ENCODE measurements around the gene OSBP2. TPM values are rescaled to one million over a fixed set of nuclear protein-coding genes. Genes with fewer than 3 reads are reported as not detected.

OSBP2 gene
- total and polyA plus RNA-seq, 2 of the 13 experiments (the other 11 are each of a cell fraction or from before 2014, with no cell fraction given) = 5.0 to 7.7 TPM

DNA sequence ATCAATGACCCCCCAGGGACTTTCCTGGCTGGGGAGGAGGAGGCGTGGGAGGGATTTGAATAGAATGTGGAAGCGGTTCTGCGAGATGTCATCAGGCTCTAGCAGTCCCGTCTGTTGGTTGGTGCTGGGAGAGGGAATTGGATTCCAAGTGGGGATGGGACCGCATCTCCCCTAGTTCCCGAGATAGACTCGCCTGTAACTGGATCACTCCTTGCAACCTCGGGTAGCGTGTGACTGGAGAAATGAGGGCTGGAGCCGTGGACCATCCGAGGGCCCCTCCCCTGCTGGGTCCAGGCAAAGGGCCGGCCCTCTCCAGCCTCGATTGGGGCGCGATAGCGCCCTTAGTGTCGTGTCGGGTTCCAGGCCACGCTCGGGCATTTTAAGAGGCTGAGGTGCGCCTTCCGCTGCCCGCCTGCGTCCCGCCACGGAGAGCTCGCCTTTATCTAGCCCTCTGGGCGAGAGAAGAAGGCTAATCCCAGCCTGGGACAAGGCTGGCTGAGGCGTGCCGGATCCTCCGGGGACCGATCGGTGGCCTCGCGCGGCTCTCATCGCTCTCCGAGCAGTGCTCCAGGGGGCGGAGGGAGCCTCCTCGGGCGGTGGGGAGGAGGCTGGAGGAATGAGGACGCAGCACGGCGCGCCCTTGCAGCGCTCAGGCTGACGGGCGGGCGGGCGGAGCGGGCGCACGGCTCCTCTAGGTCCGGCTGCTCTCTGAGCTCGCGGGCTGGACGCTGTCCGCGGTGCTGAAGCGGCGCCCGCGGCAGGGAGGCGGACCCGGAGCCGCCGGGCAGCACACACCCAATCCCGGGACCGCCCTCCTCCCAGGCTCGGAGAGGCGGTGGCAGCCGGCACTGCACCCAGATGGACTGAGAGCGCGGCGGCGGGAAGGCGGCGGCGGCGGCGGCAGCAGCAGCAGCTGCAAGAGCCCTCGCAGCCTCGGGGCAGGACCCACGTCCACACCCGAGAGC, 107.8 kb downstream of the OSBP2 start (continued):
- TF ChIP-seq HBP1 (CRISPR knock-in tag; IDR thresholded peaks at IDR 0.05; ENCODE audit: low read depth) (peak; percentile 99), ZNF639 (CRISPR knock-in tag; conservative IDR thresholded peaks at IDR 0.05) (peak; percentile 94), BCL6 (CRISPR knock-in tag; IDR thresholded peaks at IDR 0.05) (peak; percentile 91), GABPA (IDR thresholded peaks at IDR 0.05; ENCODE audit: low read depth, low read length) (no peak), GABPA (CRISPR knock-in tag; IDR thresholded peaks at IDR 0.05; ENCODE audit: low read depth) (no peak), ZNF572 (CRISPR knock-in tag; IDR thresholded peaks at IDR 0.05) (no peak), ZNF510 (CRISPR knock-in tag; IDR thresholded peaks at IDR 0.05; ENCODE audit: low read depth) (peak; percentile 95), KLF16 (CRISPR knock-in tag; IDR thresholded peaks at IDR 0.05) (peak in 1 of 2 experiments; percentile 100; a peak in 2 of 4 replicates), REXO4 (CRISPR knock-in tag; IDR thresholded peaks at IDR 0.05; ENCODE audit: borderline replicate concordance) (peak; percentile 20; the same call in 1 of the 2 replicates), CENPX (CRISPR knock-in tag; IDR thresholded peaks at IDR 0.05) (no peak), GLI4 (CRISPR knock-in tag; IDR thresholded peaks at IDR 0.05; ENCODE audit: borderline replicate concordance) (peak; percentile 99), ZNF777 (CRISPR knock-in tag; IDR thresholded peaks at IDR 0.05) (peak; percentile 84), CEBPB (IDR thresholded peaks at IDR 0.05; ENCODE audit: borderline replicate concordance, low read depth, low read length) (no peak), ZNF263 (CRISPR knock-in tag; IDR thresholded peaks at IDR 0.05) (peak; percentile 94), ZNF597 (CRISPR knock-in tag; IDR thresholded peaks at IDR 0.05) (no peak), ZNF331 (CRISPR knock-in tag; IDR thresholded peaks at IDR 0.05) (peak; percentile 98)
- TF ChIP-seq, protein P1, sequence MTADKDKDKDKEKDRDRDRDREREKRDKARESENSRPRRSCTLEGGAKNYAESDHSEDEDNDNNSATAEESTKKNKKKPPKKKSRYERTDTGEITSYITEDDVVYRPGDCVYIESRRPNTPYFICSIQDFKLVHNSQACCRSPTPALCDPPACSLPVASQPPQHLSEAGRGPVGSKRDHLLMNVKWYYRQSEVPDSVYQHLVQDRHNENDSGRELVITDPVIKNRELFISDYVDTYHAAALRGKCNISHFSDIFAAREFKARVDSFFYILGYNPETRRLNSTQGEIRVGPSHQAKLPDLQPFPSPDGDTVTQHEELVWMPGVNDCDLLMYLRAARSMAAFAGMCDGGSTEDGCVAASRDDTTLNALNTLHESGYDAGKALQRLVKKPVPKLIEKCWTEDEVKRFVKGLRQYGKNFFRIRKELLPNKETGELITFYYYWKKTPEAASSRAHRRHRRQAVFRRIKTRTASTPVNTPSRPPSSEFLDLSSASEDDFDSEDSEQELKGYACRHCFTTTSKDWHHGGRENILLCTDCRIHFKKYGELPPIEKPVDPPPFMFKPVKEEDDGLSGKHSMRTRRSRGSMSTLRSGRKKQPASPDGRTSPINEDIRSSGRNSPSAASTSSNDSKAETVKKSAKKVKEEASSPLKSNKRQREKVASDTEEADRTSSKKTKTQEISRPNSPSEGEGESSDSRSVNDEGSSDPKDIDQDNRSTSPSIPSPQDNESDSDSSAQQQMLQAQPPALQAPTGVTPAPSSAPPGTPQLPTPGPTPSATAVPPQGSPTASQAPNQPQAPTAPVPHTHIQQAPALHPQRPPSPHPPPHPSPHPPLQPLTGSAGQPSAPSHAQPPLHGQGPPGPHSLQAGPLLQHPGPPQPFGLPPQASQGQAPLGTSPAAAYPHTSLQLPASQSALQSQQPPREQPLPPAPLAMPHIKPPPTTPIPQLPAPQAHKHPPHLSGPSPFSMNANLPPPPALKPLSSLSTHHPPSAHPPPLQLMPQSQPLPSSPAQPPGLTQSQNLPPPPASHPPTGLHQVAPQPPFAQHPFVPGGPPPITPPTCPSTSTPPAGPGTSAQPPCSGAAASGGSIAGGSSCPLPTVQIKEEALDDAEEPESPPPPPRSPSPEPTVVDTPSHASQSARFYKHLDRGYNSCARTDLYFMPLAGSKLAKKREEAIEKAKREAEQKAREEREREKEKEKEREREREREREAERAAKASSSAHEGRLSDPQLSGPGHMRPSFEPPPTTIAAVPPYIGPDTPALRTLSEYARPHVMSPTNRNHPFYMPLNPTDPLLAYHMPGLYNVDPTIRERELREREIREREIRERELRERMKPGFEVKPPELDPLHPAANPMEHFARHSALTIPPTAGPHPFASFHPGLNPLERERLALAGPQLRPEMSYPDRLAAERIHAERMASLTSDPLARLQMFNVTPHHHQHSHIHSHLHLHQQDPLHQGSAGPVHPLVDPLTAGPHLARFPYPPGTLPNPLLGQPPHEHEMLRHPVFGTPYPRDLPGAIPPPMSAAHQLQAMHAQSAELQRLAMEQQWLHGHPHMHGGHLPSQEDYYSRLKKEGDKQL (CRISPR knock-in tag; IDR thresholded peaks at IDR 0.05; ENCODE audit: low read depth) = peak; percentile 67; the same call in 1 of the 2 replicates
- TF ChIP-seq, protein P2, sequence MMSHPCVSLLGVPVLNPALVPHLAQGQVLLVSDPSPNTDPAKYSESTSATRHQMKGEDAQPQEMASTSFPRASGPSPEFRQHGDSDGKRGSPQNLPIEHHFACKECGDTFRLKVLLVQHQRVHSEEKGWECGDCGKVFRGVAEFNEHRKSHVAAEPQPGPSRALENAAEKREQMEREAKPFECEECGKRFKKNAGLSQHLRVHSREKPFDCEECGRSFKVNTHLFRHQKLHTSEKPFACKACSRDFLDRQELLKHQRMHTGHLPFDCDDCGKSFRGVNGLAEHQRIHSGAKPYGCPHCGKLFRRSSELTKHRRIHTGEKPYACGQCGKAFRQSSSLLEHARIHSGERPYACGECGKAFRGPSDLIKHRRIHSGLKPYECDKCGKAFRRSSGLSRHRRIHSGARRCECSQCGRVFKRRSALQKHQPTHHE (CRISPR knock-in tag; IDR thresholded peaks at IDR 0.05; ENCODE audit: borderline replicate concordance) = peak; percentile 97
